ENCODE measurements around the gene PDLIM3.

The PDLIM3 gene

GRCh38 chr4:185534866-185535611, at the start of gene PDLIM3:
TSS of gene PDLIM3 (minus strand) at chr4:185535507. CDS start at chr4:185535434, 73 bp downstream.
- peak; percentile 63 for DNase-seq (ENCODE audit: low spot score)
- no peak for TF ChIP-seq CTCF (IDR thresholded peaks at IDR 0.05; ENCODE audit: extremely low read depth, missing control alignments)

GRCh38 chr4:185583813-185584212, 48.5 kb upstream of the PDLIM3 start:
- TF ChIP-seq CTCF (IDR thresholded peaks at IDR 0.05; ENCODE audit: extremely low read depth, missing control alignments): no peak
- no peak for DNase-seq (ENCODE audit: low spot score)

DNA sequence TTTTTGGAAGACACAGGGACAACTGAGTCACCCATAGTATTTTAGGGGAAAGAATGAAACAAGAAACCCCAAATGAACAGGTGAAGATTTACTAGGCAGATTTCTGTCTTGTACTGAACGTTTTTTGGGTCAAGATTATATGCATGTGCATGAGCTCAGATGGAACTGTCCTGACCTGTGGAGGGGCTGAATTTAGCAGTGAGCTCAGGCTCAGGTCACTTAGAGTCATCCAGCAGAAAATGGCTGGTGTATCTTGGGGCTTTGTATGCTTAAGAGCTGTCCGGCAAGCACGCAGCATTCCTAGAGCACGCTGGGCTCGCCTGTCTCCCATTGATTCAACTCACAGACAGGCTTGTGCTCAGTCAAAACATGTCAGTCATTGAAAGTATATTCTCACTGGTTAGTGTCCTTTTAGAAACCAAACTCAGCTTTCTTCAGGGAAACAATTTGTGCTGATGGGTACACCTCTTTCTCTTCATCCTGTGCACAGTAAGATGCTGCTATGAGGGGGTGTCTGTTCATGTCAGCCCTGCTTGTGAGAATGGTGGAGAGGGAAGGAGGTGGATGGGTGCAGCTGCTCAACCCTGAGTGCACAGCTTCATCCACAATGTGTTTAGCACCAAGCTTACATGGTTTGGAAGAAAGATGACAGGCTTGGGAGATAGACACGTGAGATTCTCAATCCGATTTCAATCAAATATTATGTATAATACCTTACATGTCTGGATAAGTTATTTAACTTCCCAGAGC, 47.5 kb upstream of the PDLIM3 start:
- no peak for DNase-seq (ENCODE audit: low spot score)
- TF ChIP-seq CTCF (IDR thresholded peaks at IDR 0.05; ENCODE audit: extremely low read depth, missing control alignments): no peak

GRCh38 chr4:185580699-185581098, 45.4 kb upstream of the PDLIM3 start:
- DNase-seq (ENCODE audit: low spot score): no peak
- no peak for TF ChIP-seq CTCF (IDR thresholded peaks at IDR 0.05; ENCODE audit: extremely low read depth, missing control alignments)

- no peak for DNase-seq (ENCODE audit: low spot score)
- TF ChIP-seq CTCF (IDR thresholded peaks at IDR 0.05; ENCODE audit: extremely low read depth, missing control alignments): no peak
Observed at GRCh38 chr4:185578284-185578683, 43.0 kb upstream of the PDLIM3 start.

GRCh38 chr4:185576962-185577950, 41.9 kb upstream of the PDLIM3 start:
- no peak for DNase-seq (ENCODE audit: low spot score)
- no peak for TF ChIP-seq CTCF (IDR thresholded peaks at IDR 0.05; ENCODE audit: extremely low read depth, missing control alignments)
